ENCODE measurements around the gene FGF14.

The FGF14 gene

GRCh38 chr13:101881593-101881992 is 520.3 kb downstream of the FGF14 start:
- TF ChIP-seq, protein P1, sequence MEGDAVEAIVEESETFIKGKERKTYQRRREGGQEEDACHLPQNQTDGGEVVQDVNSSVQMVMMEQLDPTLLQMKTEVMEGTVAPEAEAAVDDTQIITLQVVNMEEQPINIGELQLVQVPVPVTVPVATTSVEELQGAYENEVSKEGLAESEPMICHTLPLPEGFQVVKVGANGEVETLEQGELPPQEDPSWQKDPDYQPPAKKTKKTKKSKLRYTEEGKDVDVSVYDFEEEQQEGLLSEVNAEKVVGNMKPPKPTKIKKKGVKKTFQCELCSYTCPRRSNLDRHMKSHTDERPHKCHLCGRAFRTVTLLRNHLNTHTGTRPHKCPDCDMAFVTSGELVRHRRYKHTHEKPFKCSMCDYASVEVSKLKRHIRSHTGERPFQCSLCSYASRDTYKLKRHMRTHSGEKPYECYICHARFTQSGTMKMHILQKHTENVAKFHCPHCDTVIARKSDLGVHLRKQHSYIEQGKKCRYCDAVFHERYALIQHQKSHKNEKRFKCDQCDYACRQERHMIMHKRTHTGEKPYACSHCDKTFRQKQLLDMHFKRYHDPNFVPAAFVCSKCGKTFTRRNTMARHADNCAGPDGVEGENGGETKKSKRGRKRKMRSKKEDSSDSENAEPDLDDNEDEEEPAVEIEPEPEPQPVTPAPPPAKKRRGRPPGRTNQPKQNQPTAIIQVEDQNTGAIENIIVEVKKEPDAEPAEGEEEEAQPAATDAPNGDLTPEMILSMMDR (conservative IDR thresholded peaks at IDR 0.05; ENCODE audit: low read length), result no peak
- H3K4me3 ChIP-seq (ENCODE audit: low read length), result no peak overlapping the region
- DNase-seq (ENCODE audit: low read depth), result no peak

- no peak for DNase-seq (ENCODE audit: low read depth)
- TF ChIP-seq, protein P1 (conservative IDR thresholded peaks at IDR 0.05; ENCODE audit: low read length), result no peak
- H3K4me3 ChIP-seq (ENCODE audit: low read length), result no peak overlapping the region
These were observed 521.3 kb downstream of the FGF14 start for GRCh38 chr13:101880581-101880980.

DNA sequence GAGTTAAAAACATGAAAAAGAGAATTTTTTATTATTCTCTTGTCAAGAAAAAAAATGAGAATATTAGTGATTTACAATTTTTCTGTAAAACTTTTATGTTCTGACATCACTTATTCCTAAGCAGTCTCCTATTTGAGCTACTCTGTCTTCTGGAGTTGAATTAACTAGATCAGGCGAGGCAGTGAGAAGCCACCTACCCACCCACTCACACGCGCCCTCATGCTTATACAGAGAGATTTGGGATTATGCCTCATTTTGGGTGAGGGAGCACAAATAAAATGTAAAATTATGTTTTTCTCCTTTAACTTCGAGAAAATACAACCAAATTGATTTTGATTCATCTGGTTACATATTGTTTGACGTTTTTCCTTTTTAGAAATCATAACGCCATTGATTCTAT is 524.9 kb downstream of the FGF14 start:
- TF ChIP-seq, protein P1 (conservative IDR thresholded peaks at IDR 0.05; ENCODE audit: low read length), result no peak
- H3K4me3 ChIP-seq (ENCODE audit: low read length), result no peak overlapping the region
- no peak for DNase-seq (ENCODE audit: low read depth)

DNA sequence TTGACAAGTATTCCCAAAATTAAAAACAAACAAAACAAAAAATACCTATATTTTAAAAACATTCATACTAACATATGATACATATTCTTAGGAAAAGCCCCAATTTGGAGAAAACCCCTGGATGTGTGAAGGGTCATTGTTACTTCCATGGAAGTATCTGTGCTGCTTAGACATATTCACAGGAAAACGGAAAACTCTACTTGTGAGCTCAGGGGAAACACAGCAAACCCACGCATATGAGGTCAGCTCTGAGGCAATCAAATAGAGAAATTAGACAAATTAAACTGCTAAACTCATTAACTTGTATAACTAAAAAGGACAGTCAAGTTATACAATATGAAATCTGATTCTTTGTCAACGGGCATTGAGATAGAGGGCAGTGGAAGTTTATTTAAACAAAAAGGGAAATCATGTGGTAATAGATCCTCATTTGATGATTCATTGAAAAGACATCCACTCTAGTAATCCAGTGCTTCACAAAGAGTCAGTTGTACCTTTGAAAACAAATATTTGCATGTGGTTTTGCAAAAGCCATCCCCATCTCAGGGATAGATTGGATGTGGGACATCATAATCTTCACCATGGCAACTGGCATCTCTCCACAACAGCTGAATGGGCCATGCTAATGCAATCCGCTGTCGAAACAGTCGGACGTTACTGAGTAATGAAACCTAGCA is 526.0 kb downstream of the FGF14 start:
- no peak overlapping the region for H3K4me3 ChIP-seq (ENCODE audit: low read length)
- TF ChIP-seq, protein P1 (conservative IDR thresholded peaks at IDR 0.05; ENCODE audit: low read length), result no peak
- peak; percentile 15 for DNase-seq (ENCODE audit: low read depth)

GRCh38 chr13:101875091-101875490 is 526.8 kb downstream of the FGF14 start:
- H3K4me3 ChIP-seq (ENCODE audit: low read length), result no peak overlapping the region
- TF ChIP-seq, protein P1 (conservative IDR thresholded peaks at IDR 0.05; ENCODE audit: low read length), result no peak
- no peak for DNase-seq (ENCODE audit: low read depth)

- TF ChIP-seq, protein P1 (conservative IDR thresholded peaks at IDR 0.05; ENCODE audit: low read length), result no peak
- H3K4me3 ChIP-seq (ENCODE audit: low read length), result no peak overlapping the region
- DNase-seq (ENCODE audit: low read depth), result peak; percentile 43
These were observed 532.3 kb downstream of the FGF14 start for GRCh38 chr13:101869553-101869952.
